ENCODE data around the gene DOCK6. TPM values are rescaled to one million over a fixed set of nuclear protein-coding genes. Genes with fewer than 3 reads are reported as not detected.

Gene DOCK6
- total RNA-seq, 1 donor = 183 TPM

GRCh38 chr19:11233073-11233472, 29.3 kb downstream of the DOCK6 start:
- Histone ChIP-seq H4K20me1 (ENCODE audit: insufficient read depth, low read length) (no peaks in the 10 kb centered on the region), H3K79me2 (ENCODE audit: insufficient read depth, low read length) (no peaks in the 10 kb centered on the region), H3K4me1 (ENCODE audit: insufficient read depth, low read length) (no peaks in the 10 kb centered on the region), H3K36me3 (ENCODE audit: insufficient read depth, low read length) (peaks cover 7% of the 10 kb centered on the region), H3K9me3 (ENCODE audit: low read depth, low read length) (no peaks in the 10 kb centered on the region), H3K4me3 (ENCODE audit: insufficient read depth, low read length) (no peak overlapping the region), H3K27me3 (ENCODE audit: insufficient read depth, low read length) (no peaks in the 10 kb centered on the region), H3K4me2 (ENCODE audit: insufficient read depth, low read length) (no peak overlapping the region), H2AFZ (ENCODE audit: low read length) (no peak overlapping the region), H3K27ac (ENCODE audit: low read depth, low read length) (no peak overlapping the region)
- DNase-seq (ENCODE audit: insufficient read length, low spot score, missing footprints) = peak; percentile 47
- TF ChIP-seq, protein P1, sequence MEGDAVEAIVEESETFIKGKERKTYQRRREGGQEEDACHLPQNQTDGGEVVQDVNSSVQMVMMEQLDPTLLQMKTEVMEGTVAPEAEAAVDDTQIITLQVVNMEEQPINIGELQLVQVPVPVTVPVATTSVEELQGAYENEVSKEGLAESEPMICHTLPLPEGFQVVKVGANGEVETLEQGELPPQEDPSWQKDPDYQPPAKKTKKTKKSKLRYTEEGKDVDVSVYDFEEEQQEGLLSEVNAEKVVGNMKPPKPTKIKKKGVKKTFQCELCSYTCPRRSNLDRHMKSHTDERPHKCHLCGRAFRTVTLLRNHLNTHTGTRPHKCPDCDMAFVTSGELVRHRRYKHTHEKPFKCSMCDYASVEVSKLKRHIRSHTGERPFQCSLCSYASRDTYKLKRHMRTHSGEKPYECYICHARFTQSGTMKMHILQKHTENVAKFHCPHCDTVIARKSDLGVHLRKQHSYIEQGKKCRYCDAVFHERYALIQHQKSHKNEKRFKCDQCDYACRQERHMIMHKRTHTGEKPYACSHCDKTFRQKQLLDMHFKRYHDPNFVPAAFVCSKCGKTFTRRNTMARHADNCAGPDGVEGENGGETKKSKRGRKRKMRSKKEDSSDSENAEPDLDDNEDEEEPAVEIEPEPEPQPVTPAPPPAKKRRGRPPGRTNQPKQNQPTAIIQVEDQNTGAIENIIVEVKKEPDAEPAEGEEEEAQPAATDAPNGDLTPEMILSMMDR (IDR thresholded peaks at IDR 0.05; ENCODE audit: extremely low read depth, low read depth, low read length) = no peak

- peak; percentile 67 for DNase-seq (ENCODE audit: insufficient read length, low spot score, missing footprints)
- no peaks in the 10 kb centered on the region for H4K20me1 ChIP-seq (ENCODE audit: insufficient read depth, low read length)
- peaks cover 7% of the 10 kb centered on the region for H3K36me3 ChIP-seq (ENCODE audit: insufficient read depth, low read length)
- no peak overlapping the region for H2AFZ ChIP-seq (ENCODE audit: low read length)
- H3K4me2 ChIP-seq (ENCODE audit: insufficient read depth, low read length) = no peak overlapping the region
- H3K9me3 ChIP-seq (ENCODE audit: low read depth, low read length) = no peaks in the 10 kb centered on the region
- H3K79me2 ChIP-seq (ENCODE audit: insufficient read depth, low read length) = no peaks in the 10 kb centered on the region
- H3K27ac ChIP-seq (ENCODE audit: low read depth, low read length) = no peak overlapping the region
- no peak overlapping the region for H3K4me3 ChIP-seq (ENCODE audit: insufficient read depth, low read length)
- no peaks in the 10 kb centered on the region for H3K4me1 ChIP-seq (ENCODE audit: insufficient read depth, low read length)
- TF ChIP-seq, protein P1 (IDR thresholded peaks at IDR 0.05; ENCODE audit: extremely low read depth, low read depth, low read length) = no peak
- H3K27me3 ChIP-seq (ENCODE audit: insufficient read depth, low read length) = no peaks in the 10 kb centered on the region
These were observed 29.8 kb downstream of the DOCK6 start for GRCh38 chr19:11232555-11232954.

GRCh38 chr19:11230621-11231386, 31.5 kb downstream of the DOCK6 start:
- H3K9me3 ChIP-seq (ENCODE audit: low read depth, low read length) = no peaks in the 10 kb centered on the region
- H3K4me1 ChIP-seq (ENCODE audit: insufficient read depth, low read length) = no peaks in the 10 kb centered on the region
- DNase-seq (ENCODE audit: insufficient read length, low spot score, missing footprints) = peak; percentile 43
- no peak overlapping the region for H3K4me2 ChIP-seq (ENCODE audit: insufficient read depth, low read length)
- TF ChIP-seq, protein P1 (IDR thresholded peaks at IDR 0.05; ENCODE audit: extremely low read depth, low read depth, low read length) = no peak
- H3K79me2 ChIP-seq (ENCODE audit: insufficient read depth, low read length) = no peaks in the 10 kb centered on the region
- H4K20me1 ChIP-seq (ENCODE audit: insufficient read depth, low read length) = no peaks in the 10 kb centered on the region
- no peak overlapping the region for H3K4me3 ChIP-seq (ENCODE audit: insufficient read depth, low read length)
- H2AFZ ChIP-seq (ENCODE audit: low read length) = no peak overlapping the region
- H3K27me3 ChIP-seq (ENCODE audit: insufficient read depth, low read length) = no peaks in the 10 kb centered on the region
- H3K36me3 ChIP-seq (ENCODE audit: insufficient read depth, low read length) = peaks cover 12% of the 10 kb centered on the region
- H3K27ac ChIP-seq (ENCODE audit: low read depth, low read length) = no peak overlapping the region

GRCh38 chr19:11227195-11227886, 35.0 kb downstream of the DOCK6 start:
- peak; percentile 61 for DNase-seq (ENCODE audit: insufficient read length, low spot score, missing footprints)
- no peaks in the 10 kb centered on the region for H3K4me1 ChIP-seq (ENCODE audit: insufficient read depth, low read length)
- TF ChIP-seq, protein P1 (IDR thresholded peaks at IDR 0.05; ENCODE audit: extremely low read depth, low read depth, low read length) = no peak
- no peak overlapping the region for H3K27ac ChIP-seq (ENCODE audit: low read depth, low read length)
- no peaks in the 10 kb centered on the region for H3K79me2 ChIP-seq (ENCODE audit: insufficient read depth, low read length)
- no peaks in the 10 kb centered on the region for H3K27me3 ChIP-seq (ENCODE audit: insufficient read depth, low read length)
- H2AFZ ChIP-seq (ENCODE audit: low read length) = no peak overlapping the region
- H4K20me1 ChIP-seq (ENCODE audit: insufficient read depth, low read length) = no peaks in the 10 kb centered on the region
- no peak overlapping the region for H3K4me3 ChIP-seq (ENCODE audit: insufficient read depth, low read length)
- H3K9me3 ChIP-seq (ENCODE audit: low read depth, low read length) = no peaks in the 10 kb centered on the region
- no peak overlapping the region for H3K4me2 ChIP-seq (ENCODE audit: insufficient read depth, low read length)
- H3K36me3 ChIP-seq (ENCODE audit: insufficient read depth, low read length) = peaks cover 6% of the 10 kb centered on the region

All from osteoblast (primary cell).